GM12891 (cell line): ENCODE results near the gene GJA5.
"Not testable (repeated sequence)": the region's sequence is repeated elsewhere in the genome, so short reads cannot be mapped to it uniquely, and the experiment has no call there.

ENCODE experiments used
- DNase-seq: peaks from one replicate; pipeline ENCODE4 v3.0.0; 2011; ENCODE audit warnings: low spot score; ENCODE audit not compliant: insufficient read length
- FAIRE-seq: peaks from 2 replicates; lab custom pipeline; 2011; peaks lifted over from hg19 to GRCh38; lab: Jason Lieb, UNC
- PAX5 ChIP-seq: IDR thresholded peaks from 2 replicates; pipeline ENCODE4 v1.6.1; 2011; ENCODE audit warnings: low read length, moderate library complexity, mild to moderate bottlenecking; ENCODE audit not compliant: insufficient read depth, severe bottlenecking
- POLR2A ChIP-seq: IDR thresholded peaks from 2 replicates; pipeline ENCODE4 v1.6.1; 2011; ENCODE audit warnings: low read depth, low read length, control low read depth
- POLR2AphosphoS5 ChIP-seq: IDR thresholded peaks from 2 replicates; pipeline ENCODE4 v1.6.1; 2011; ENCODE audit warnings: low read depth, low read length, control low read depth
- POU2F2 ChIP-seq: IDR thresholded peaks from 2 replicates; pipeline ENCODE4 v1.6.1; 2011; ENCODE audit warnings: low read depth, mild to moderate bottlenecking, control low read depth, low read length, moderate library complexity
- SPI1 ChIP-seq: IDR thresholded peaks from 2 replicates; pipeline ENCODE4 v1.6.1; 2011; ENCODE audit warnings: low read depth, low read length, control low read depth
- TAF1 ChIP-seq: IDR thresholded peaks from 2 replicates; pipeline ENCODE4 v1.6.1; 2011; ENCODE audit warnings: low read depth, low read length, control low read depth

Gene GJA5

GRCh38 chr1:147735423-147735822, 25.0 kb downstream of the GJA5 start:
- TF ChIP-seq POLR2AphosphoS5 (no peak), SPI1 (no peak), POLR2A (no peak), TAF1 (no peak), POU2F2 (no peak), PAX5 (no peak)
- DNase-seq (no peak), FAIRE-seq (no peak)

GRCh38 chr1:147734291-147734841, 26.0 kb downstream of the GJA5 start:
- not testable (repeated sequence) for FAIRE-seq, DNase-seq

GRCh38 chr1:147729315-147729714, 31.1 kb downstream of the GJA5 start:
- DNase-seq (no peak), FAIRE-seq (no peak)
- TF ChIP-seq POU2F2 (no peak), PAX5 (no peak), POLR2AphosphoS5 (no peak), TAF1 (no peak), SPI1 (no peak), POLR2A (no peak)

- TF ChIP-seq TAF1 (no peak), POLR2A (no peak), SPI1 (no peak), POU2F2 (no peak)
- DNase-seq (no peak), FAIRE-seq (no peak)
These were observed 34.2 kb downstream of the GJA5 start for GRCh38 chr1:147726168-147726567.

- no peak for FAIRE-seq
- TF ChIP-seq SPI1 (no peak), POLR2AphosphoS5 (no peak), POU2F2 (no peak), TAF1 (no peak)
These were observed 34.7 kb downstream of the GJA5 start for GRCh38 chr1:147725685-147726084.

GRCh38 chr1:147723691-147724323, 36.6 kb downstream of the GJA5 start:
- DNase-seq, result no peak
- FAIRE-seq, result no peak
- no peak for TF ChIP-seq SPI1
- no peak for TF ChIP-seq PAX5
- no peak for TF ChIP-seq POU2F2
- TF ChIP-seq TAF1, result no peak
- no peak for TF ChIP-seq POLR2AphosphoS5
- TF ChIP-seq POLR2A, result no peak

More at GRCh38 chr1:147725685-147726084, 34.7 kb downstream of the GJA5 start:
- DNase-seq, result no peak

GRCh38 chr1:147722124-147722523, 38.3 kb downstream of the GJA5 start:
- DNase-seq, result no peak
- no peak for TF ChIP-seq POLR2AphosphoS5
- no peak for TF ChIP-seq TAF1
- TF ChIP-seq PAX5, result no peak
- TF ChIP-seq POLR2A, result no peak
- no peak for FAIRE-seq

- no peak for TF ChIP-seq POU2F2
- TF ChIP-seq SPI1, result no peak
- no peak for TF ChIP-seq PAX5
- no peak for TF ChIP-seq TAF1
- no peak for TF ChIP-seq POLR2AphosphoS5
- no peak for TF ChIP-seq POLR2A
- DNase-seq, result no peak
- no peak for FAIRE-seq
These were observed 38.7 kb downstream of the GJA5 start for GRCh38 chr1:147721716-147722115.

GRCh38 chr1:147720557-147720956, 39.8 kb downstream of the GJA5 start:
- TF ChIP-seq SPI1 (no peak), POLR2AphosphoS5 (no peak), TAF1 (no peak), PAX5 (no peak), POLR2A (no peak), POU2F2 (no peak)
- no peak for DNase-seq
- FAIRE-seq, result no peak

GRCh38 chr1:147719711-147720225, 40.6 kb downstream of the GJA5 start:
- no peak for TF ChIP-seq POLR2A
- TF ChIP-seq PAX5, result no peak
- no peak for TF ChIP-seq SPI1
- TF ChIP-seq POU2F2, result no peak
- no peak for TF ChIP-seq TAF1
- no peak for TF ChIP-seq POLR2AphosphoS5
- no peak for DNase-seq
- FAIRE-seq, result no peak
